ENCODE results near the gene SEPTIN8.

- TF ChIP-seq SIN3A (IDR thresholded peaks at IDR 0.05; ENCODE audit: borderline replicate concordance, insufficient read depth, low read length): no peak
- TF ChIP-seq POLR2AphosphoS5 (IDR thresholded peaks at IDR 0.05; ENCODE audit: low read depth, low read length): no peak
These were observed 30.5 kb downstream of the SEPTIN8 start for GRCh38 chr5:132746592-132746953.

Measured in PFSK-1 (cell line).